ENCODE measurements around the gene KLF6. TPM values are rescaled to one million over a fixed set of nuclear protein-coding genes. Genes with fewer than 3 reads are reported as not detected.

The KLF6 gene
- total and polyA plus RNA-seq, 5 donors from 2014 or later: 630 to 1,887 (median 680) TPM

DNA sequence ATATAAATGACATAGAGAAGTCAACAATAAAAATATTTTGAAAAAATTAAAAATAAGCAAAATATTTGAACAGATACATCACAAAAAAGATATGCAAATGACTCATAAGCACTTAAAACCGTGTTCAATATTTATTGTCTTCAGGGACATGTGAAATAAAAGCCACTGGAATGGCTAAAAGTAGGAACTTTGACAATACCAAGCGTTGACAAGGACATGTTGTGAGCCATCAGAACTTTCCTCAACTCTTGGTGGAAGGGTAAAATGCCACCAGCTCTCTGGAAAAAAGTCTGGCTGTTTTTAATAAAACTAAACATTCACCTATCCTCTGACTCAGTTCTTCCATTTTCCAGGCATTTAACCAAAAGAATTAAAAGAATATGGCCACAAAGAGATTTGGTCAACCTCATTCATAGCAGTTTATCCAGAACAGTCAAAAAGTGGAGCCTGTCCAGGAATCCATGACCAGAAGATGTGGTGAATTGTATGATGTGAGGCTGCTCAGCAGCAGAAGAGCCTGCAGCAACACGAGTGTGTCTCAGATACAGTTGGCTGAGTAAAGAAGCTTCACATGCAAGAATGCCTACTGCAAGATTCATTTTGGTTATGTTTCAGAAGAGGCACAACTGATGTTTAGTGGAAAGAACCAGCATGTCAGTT lies 7.1 kb upstream of the KLF6 start:
- Histone ChIP-seq H3K9me3 (ENCODE audit: control insufficient read depth in 2 of 2, low read length in 2 of 2) (peaks cover 0 to 7% of the 10 kb centered on the region in 2 experiments), H3K27me3 (ENCODE audit: control insufficient read depth, insufficient read depth, low read length) (no peaks in the 10 kb centered on the region), H3K4me3 (ENCODE audit: low read depth, low read length) (no peak overlapping the region), H3K36me3 (ENCODE audit: control insufficient read depth, insufficient read depth, low read length) (no peaks in the 10 kb centered on the region), H3K27ac (ENCODE audit: insufficient read depth, low read length, poor library complexity, severe bottlenecking) (no peak overlapping the region), H3K4me1 (ENCODE audit: control insufficient read depth, insufficient read depth, low read length, poor library complexity, severe bottlenecking) (no peaks in the 10 kb centered on the region)
- Mint-ChIP-seq H3K9me3 (peaks cover 0 to 12% (median 0%) of the 10 kb centered on the region in 7 donors), H3K4me3 (no peak overlapping the region), H3K27ac (peak overlapping the region in 1 of 3 donors; percentile 65), H3K27me3 (peaks cover 5% of the 10 kb centered on the region), H3K4me1 (peaks cover 0 to 3% (median under 1%) of the 10 kb centered on the region in 4 donors), H3K36me3 (peaks cover 5% of the 10 kb centered on the region)
- DNase-seq: no peak
- ATAC-seq (ENCODE audit: low read depth in 2 of 2): no peak

DNA sequence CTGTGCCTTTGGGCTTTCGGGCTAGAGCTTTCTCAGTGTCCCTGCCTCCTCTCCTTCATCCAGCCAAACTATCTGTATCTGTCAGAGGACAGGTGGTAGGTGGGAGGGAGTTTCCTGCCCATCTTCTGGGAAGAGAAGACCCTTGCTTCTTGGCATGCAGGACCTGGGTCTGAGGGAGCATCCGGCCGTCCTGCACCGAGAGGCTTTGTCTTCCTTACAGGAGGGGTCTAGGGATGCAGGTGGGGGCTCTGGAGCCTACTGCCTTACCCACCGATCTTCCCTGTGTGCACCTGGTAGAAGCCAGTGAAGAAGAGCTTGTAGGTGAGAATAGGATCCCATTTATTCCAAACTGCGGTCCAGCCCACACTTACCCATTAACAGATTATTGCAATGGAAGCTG lies 5.8 kb upstream of the KLF6 start:
- H3K4me3 ChIP-seq (ENCODE audit: low read depth, low read length): no peak overlapping the region
- H3K27ac ChIP-seq (ENCODE audit: insufficient read depth, low read length, poor library complexity, severe bottlenecking): no peak overlapping the region
- peaks cover 0 to 7% of the 10 kb centered on the region in 2 experiments for H3K9me3 ChIP-seq (ENCODE audit: control insufficient read depth in 2 of 2, low read length in 2 of 2)
- no peaks in the 10 kb centered on the region for H3K36me3 ChIP-seq (ENCODE audit: control insufficient read depth, insufficient read depth, low read length)
- Mint-ChIP-seq H3K4me1 (peaks cover 3 to 10% (median 6%) of the 10 kb centered on the region in 4 donors), H3K27ac (peak overlapping the region in 1 of 3 donors; percentile 52), H3K27me3 (peaks cover 5% of the 10 kb centered on the region), H3K9me3 (peaks cover 0 to 12% (median 0%) of the 10 kb centered on the region in 7 donors), H3K4me3 (no peak overlapping the region), H3K36me3 (peaks cover 5% of the 10 kb centered on the region)
- H3K27me3 ChIP-seq (ENCODE audit: control insufficient read depth, insufficient read depth, low read length): no peaks in the 10 kb centered on the region
- no peak for DNase-seq
- no peak for ATAC-seq (ENCODE audit: low read depth in 2 of 2)
- H3K4me1 ChIP-seq (ENCODE audit: control insufficient read depth, insufficient read depth, low read length, poor library complexity, severe bottlenecking): peaks cover 6% of the 10 kb centered on the region

DNA sequence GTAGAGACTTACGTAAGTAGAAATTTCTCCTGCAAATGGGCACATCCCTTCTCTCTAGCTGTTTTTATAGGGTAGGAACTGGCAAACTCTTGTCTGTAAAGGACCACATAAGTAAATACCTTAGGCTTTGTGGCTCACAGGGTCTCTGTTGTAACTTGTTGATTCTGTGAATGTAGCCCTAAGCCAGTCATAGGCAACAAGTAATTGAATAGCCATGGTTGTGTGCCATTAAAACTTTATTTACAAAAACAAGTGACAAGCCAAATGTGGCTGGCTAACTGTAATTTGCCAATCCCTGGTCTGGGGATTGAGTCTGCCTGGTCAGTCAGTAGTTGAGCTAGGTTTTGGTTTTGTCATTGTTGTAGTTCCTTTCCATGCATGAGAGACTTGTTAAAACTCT lies 5.3 kb upstream of the KLF6 start:
- peaks cover 0 to 7% of the 10 kb centered on the region in 2 experiments for H3K9me3 ChIP-seq (ENCODE audit: control insufficient read depth in 2 of 2, low read length in 2 of 2)
- no peak overlapping the region for H3K4me3 ChIP-seq (ENCODE audit: low read depth, low read length)
- ATAC-seq (ENCODE audit: low read depth in 2 of 2): no peak
- no peaks in the 10 kb centered on the region for H3K36me3 ChIP-seq (ENCODE audit: control insufficient read depth, insufficient read depth, low read length)
- peaks cover 8% of the 10 kb centered on the region for H3K4me1 ChIP-seq (ENCODE audit: control insufficient read depth, insufficient read depth, low read length, poor library complexity, severe bottlenecking)
- H3K36me3 Mint-ChIP-seq: peaks cover 5% of the 10 kb centered on the region
- H3K27me3 ChIP-seq (ENCODE audit: control insufficient read depth, insufficient read depth, low read length): no peaks in the 10 kb centered on the region
- no peak for DNase-seq
- no peak overlapping the region for H3K27ac Mint-ChIP-seq
- peaks cover 3 to 10% (median 6%) of the 10 kb centered on the region in 4 donors for H3K4me1 Mint-ChIP-seq
- peaks cover 0 to 12% (median under 1%) of the 10 kb centered on the region in 7 donors for H3K9me3 Mint-ChIP-seq
- H3K27me3 Mint-ChIP-seq: peaks cover 5% of the 10 kb centered on the region
- peak overlapping the region in 1 of 4 donors; percentile 39 for H3K4me3 Mint-ChIP-seq
- no peak overlapping the region for H3K27ac ChIP-seq (ENCODE audit: insufficient read depth, low read length, poor library complexity, severe bottlenecking)

DNA sequence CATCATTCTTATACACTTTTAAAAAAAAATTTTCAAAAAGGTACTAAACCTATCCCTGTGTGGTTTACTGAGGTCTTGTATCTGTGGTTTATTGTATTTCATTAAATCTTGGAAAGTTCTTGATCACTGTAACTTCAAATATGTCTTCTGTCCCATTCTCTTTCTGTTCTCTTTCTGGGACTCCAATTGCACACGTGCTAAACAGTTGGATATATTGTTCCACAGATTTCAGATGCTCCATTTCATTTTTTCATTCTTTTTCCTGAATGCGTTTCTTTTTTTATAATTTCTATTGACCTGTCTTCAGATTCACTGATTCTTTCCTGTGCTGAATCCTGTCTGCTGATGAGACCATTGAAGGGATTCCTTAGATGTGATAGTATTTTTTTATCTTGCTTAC lies 4.6 kb upstream of the KLF6 start:
- Histone ChIP-seq H3K9me3 (ENCODE audit: control insufficient read depth in 2 of 2, low read length in 2 of 2) (peaks cover 0 to 7% of the 10 kb centered on the region in 2 experiments), H3K36me3 (ENCODE audit: control insufficient read depth, insufficient read depth, low read length) (no peaks in the 10 kb centered on the region), H3K4me3 (ENCODE audit: low read depth, low read length) (no peak overlapping the region), H3K27ac (ENCODE audit: insufficient read depth, low read length, poor library complexity, severe bottlenecking) (no peak overlapping the region), H3K27me3 (ENCODE audit: control insufficient read depth, insufficient read depth, low read length) (no peaks in the 10 kb centered on the region), H3K4me1 (ENCODE audit: control insufficient read depth, insufficient read depth, low read length, poor library complexity, severe bottlenecking) (peaks cover 8% of the 10 kb centered on the region)
- Mint-ChIP-seq H3K4me1 (peaks cover 3 to 10% (median 6%) of the 10 kb centered on the region in 4 donors), H3K27me3 (peaks cover 5% of the 10 kb centered on the region), H3K4me3 (peak overlapping the region in 1 of 4 donors; percentile 22), H3K36me3 (peaks cover 5% of the 10 kb centered on the region), H3K27ac (no peak overlapping the region), H3K9me3 (peaks cover 0 to 12% (median 1%) of the 10 kb centered on the region in 7 donors)
- ATAC-seq (ENCODE audit: low read depth in 2 of 2): no peak
- no peak for DNase-seq

DNA sequence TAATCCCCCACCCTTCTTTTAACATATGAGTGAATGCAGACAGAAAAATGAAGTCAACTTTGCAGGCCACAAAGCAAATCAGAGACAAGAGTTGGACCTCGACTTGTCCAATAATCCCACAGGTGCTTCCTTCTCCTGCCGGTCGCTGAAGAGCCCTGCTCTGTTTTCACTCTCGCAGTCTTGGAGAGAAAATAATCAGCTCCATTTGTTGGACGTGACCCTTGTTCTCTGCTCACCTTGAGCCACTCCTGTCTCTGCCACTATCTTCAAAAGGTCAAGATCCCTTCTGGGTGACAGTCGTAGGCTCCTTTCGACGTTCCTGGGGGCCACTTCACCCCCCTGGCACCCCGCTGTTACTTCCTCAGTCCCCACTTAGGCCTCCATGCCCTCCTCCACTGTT lies 2.8 kb upstream of the KLF6 start:
- Mint-ChIP-seq H3K27ac (peak overlapping the region in 1 of 3 donors; percentile 63), H3K36me3 (peaks cover 19% of the 10 kb centered on the region), H3K27me3 (peaks cover 9% of the 10 kb centered on the region), H3K9me3 (peaks cover 0 to 9% (median 1%) of the 10 kb centered on the region in 7 donors), H3K4me1 (peaks cover 3 to 10% (median 6%) of the 10 kb centered on the region in 4 donors), H3K4me3 (peak overlapping the region in 3 of 4 donors; percentile 28 to 91 (median 84))
- DNase-seq (no peak), ATAC-seq (ENCODE audit: low read depth in 2 of 2) (no peak)
- H3K4me1 ChIP-seq (ENCODE audit: control insufficient read depth, insufficient read depth, low read length, poor library complexity, severe bottlenecking): peaks cover 8% of the 10 kb centered on the region
- no peaks in the 10 kb centered on the region for H3K27me3 ChIP-seq (ENCODE audit: control insufficient read depth, insufficient read depth, low read length)
- peaks cover 0 to 7% of the 10 kb centered on the region in 2 experiments for H3K9me3 ChIP-seq (ENCODE audit: control insufficient read depth in 2 of 2, low read length in 2 of 2)
- peaks cover 4% of the 10 kb centered on the region for H3K36me3 ChIP-seq (ENCODE audit: control insufficient read depth, insufficient read depth, low read length)
- no peak overlapping the region for H3K27ac ChIP-seq (ENCODE audit: insufficient read depth, low read length, poor library complexity, severe bottlenecking)
- H3K4me3 ChIP-seq (ENCODE audit: low read depth, low read length): no peak overlapping the region

DNA sequence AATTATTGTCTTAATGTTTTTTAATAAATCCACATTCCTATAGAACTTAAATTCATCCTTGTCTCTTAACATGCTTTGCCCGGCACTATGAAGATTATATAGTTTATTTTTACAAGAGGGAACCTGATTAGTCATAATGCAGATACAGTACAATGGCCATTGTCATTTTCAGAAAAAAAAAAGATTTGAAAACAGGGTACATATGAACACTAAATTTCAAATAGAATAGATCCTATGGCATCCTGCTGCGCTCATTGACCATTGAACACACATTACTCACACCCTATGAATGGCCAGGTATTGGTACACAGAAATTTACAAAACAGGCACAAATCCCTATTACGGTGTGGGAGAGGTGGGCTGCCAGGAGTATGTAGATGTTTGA lies 2.0 kb upstream of the KLF6 start:
- H3K27ac Mint-ChIP-seq: peak overlapping the region; percentile 58 to 99 (median 95)
- Histone ChIP-seq H3K27ac (ENCODE audit: insufficient read depth, low read length, poor library complexity, severe bottlenecking) (peak overlapping the region; percentile 99), H3K4me3 (ENCODE audit: low read depth, low read length) (no peak overlapping the region), H3K36me3 (ENCODE audit: control insufficient read depth, insufficient read depth, low read length) (peaks cover 12% of the 10 kb centered on the region), H3K4me1 (ENCODE audit: control insufficient read depth, insufficient read depth, low read length, poor library complexity, severe bottlenecking) (peaks cover 10% of the 10 kb centered on the region), H3K27me3 (ENCODE audit: control insufficient read depth, insufficient read depth, low read length) (no peaks in the 10 kb centered on the region), H3K9me3 (ENCODE audit: control insufficient read depth in 2 of 2, low read length in 2 of 2) (peaks cover 0 to 7% of the 10 kb centered on the region in 2 experiments)
- DNase-seq (no peak), ATAC-seq (ENCODE audit: low read depth in 2 of 2) (no peak)
- peaks cover 3 to 16% (median 7%) of the 10 kb centered on the region in 4 donors for H3K4me1 Mint-ChIP-seq
- peaks cover 0 to 9% (median 4%) of the 10 kb centered on the region in 7 donors for H3K9me3 Mint-ChIP-seq
- H3K36me3 Mint-ChIP-seq: peaks cover 27% of the 10 kb centered on the region
- H3K27me3 Mint-ChIP-seq: peaks cover 10% of the 10 kb centered on the region
- H3K4me3 Mint-ChIP-seq: peak overlapping the region; percentile 84 to 95 (median 93)

DNA sequence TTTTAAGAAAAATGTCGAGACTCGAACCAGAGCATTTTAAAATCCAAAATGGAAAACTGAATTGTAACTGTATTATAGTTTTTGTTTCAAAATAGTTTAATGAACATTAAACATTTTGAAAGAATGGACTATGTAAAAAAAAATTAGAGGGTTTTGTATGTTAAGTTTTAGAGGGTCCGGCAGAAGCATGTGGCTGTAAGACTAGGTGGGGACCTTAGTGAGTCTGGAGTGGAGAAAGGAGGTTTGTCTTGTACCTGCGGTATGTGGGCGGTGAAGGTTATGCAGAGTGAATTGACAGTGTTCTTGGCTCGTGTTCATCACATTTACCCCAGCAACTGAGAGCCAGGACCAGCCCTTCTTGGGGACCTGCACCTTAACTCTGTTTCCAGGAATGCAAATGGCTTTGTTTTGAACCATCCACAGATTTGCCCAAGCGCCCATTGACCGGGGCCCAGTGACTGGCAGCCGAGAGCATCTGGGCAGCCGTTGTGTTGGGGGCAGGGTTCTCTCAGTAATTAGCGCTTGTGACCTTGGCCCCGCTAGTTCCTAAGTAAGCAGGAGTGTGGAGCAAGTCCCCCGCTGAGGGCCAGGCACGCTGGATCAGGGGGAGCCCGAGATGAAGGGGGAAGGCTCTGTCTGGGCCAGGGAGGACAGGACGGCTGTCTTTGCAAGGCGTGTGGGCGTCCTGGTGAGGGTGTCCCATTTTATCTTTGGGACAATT lies 1.4 kb upstream of the KLF6 start:
- peak in 2 of 3 donors; percentile 7 to 44 for DNase-seq
- ATAC-seq (ENCODE audit: low read depth in 2 of 2): no peak
- H3K4me1 Mint-ChIP-seq: peaks cover 3 to 22% (median 9%) of the 10 kb centered on the region in 4 donors

More for the DNA sequence above, 1.4 kb upstream of the KLF6 start:
- peaks cover 15% of the 10 kb centered on the region for H3K4me1 ChIP-seq (ENCODE audit: control insufficient read depth, insufficient read depth, low read length, poor library complexity, severe bottlenecking)
- Mint-ChIP-seq H3K9me3 (peaks cover 0 to 9% (median 4%) of the 10 kb centered on the region in 7 donors), H3K27ac (peak overlapping the region; percentile 95 to 99 (median 99)), H3K36me3 (peaks cover 33% of the 10 kb centered on the region), H3K4me3 (peak overlapping the region; percentile 84 to 95 (median 93)), H3K27me3 (peaks cover 10% of the 10 kb centered on the region)
- H3K36me3 ChIP-seq (ENCODE audit: control insufficient read depth, insufficient read depth, low read length): peaks cover 17% of the 10 kb centered on the region
- H3K4me3 ChIP-seq (ENCODE audit: low read depth, low read length): peak overlapping the region; percentile 79
- peaks cover 0 to 7% of the 10 kb centered on the region in 2 experiments for H3K9me3 ChIP-seq (ENCODE audit: control insufficient read depth in 2 of 2, low read length in 2 of 2)
- H3K27me3 ChIP-seq (ENCODE audit: control insufficient read depth, insufficient read depth, low read length): no peaks in the 10 kb centered on the region
- peak overlapping the region; percentile 99 for H3K27ac ChIP-seq (ENCODE audit: insufficient read depth, low read length, poor library complexity, severe bottlenecking)
